GM18517 (cell line): Measurements from ENCODE around the gene NELFCD.
"Not testable (repeated sequence)": the region's sequence is repeated elsewhere in the genome, so short reads cannot be mapped to it uniquely, and the experiment has no call there.

ENCODE experiments used
- ATAC-seq: cut with Tn5 transposase; IDR thresholded peaks from one replicate; pipeline ENCODE4 v1.9.1; 2021; ENCODE audit warnings: mild to moderate bottlenecking, moderate library complexity; ENCODE audit not compliant: unreplicated experiment

Gene NELFCD

DNA sequence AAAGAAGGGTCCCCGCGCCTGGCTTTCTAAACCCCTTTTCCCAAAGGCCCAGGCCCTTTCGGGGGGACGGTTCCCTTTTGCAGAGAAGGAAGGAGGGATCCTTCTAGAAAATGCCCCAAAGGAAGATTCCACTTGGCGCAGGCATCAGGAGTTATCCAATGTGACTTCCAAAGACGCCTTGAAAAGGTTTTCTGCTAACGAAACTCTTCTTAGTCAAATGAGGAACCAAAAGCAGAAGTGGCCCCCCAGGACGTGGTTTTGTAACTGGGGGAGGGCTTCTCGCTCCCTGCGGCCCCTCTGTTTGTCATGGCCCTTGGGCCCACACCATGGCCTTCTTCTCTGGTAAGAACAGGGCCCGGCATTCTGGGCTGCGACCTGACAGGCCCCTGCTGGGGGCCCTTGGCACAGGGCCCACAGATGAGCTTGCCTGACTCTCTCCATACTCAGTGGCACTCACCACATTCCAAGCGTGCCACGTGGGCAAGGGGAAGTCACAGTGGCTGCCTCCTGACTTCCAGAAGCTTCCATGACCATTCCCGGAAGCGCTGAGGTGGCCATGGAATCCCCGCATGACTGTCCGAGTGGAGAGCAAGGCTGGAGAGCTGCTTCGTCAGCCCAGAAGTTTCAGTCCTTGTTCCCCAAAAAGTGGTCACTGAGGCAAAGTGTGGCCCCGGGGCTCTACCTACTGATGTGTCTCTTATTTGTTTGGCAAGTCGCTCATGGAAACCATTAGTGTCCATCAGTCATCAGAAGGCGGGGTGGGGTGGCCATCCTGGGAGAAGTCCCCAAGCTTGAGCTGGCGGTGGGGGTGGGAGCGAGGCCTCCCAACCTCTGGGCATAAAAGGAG is 26.8 kb downstream of the NELFCD start:
- no peak for ATAC-seq

DNA sequence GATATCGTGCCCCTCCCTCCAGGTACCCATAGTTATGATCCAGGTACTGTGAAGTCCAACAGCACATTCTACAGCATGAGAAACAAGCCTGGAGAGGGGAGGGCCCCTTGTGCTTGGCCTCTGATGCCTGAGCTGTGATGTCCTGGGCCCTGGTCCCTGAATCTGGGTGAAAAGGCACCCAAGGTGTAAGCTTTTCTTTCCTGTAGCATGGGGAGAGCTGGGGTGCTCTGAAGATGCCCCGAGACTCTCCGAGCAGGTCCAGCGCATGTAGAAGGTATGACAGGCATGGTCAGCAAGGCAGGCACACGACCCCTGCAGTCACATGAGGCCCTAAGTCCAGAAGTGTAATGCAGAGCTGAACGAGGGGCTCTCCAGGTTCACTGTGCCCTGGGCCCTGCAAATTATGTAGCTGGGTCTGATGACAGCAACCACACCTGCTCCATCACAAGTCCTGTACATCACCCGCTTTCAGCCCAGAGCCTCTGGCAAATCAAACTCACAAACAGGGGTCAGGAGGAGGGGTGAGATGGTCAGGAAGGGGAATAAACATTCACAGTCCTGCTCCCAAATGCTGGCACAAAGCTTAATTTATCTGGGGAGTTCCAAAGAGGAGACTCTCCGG is 27.8 kb downstream of the NELFCD start:
- no peak for ATAC-seq

DNA sequence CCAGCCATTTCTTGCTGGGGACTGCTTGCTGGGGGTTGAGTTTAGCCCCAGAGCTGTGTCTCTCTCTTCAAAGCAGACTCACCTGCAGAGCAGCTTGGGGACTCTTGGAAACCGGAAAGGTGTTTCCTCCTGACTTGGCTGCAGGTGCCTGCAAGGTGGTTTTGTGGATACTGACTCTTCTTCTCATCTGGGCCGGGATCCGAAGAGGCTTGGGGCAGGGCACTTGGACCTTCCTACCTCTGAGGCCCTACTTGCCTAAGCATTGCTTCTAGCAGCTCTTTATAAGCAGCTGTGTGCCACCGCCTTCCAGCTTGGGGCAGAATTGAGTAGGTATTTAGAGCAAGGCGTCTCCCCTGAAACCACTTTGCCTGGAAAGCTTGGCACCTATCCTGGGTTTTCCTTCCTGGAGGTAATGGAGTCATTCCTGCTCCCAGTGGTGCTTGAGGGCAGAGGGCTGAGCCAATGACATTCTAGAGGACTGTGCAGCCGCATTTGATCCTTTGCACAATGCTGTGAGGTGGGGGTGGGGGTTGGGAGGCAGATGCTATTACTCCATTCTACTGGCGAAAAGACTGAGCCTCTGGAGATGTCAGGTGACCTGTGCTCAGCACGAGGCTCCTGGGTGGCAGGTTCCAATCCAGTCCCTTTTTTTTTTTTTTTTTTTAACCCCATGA is 29.4 kb downstream of the NELFCD start:
- ATAC-seq, result no peak

- ATAC-seq, result no peak
Observed at GRCh38 chr20:59010995-59011873, 30.2 kb downstream of the NELFCD start.

GRCh38 chr20:59011874-59012157 is 30.8 kb downstream of the NELFCD start:
- ATAC-seq, result not testable (repeated sequence)

- no peak for ATAC-seq
Observed at GRCh38 chr20:59013031-59013951, 32.2 kb downstream of the NELFCD start.

DNA sequence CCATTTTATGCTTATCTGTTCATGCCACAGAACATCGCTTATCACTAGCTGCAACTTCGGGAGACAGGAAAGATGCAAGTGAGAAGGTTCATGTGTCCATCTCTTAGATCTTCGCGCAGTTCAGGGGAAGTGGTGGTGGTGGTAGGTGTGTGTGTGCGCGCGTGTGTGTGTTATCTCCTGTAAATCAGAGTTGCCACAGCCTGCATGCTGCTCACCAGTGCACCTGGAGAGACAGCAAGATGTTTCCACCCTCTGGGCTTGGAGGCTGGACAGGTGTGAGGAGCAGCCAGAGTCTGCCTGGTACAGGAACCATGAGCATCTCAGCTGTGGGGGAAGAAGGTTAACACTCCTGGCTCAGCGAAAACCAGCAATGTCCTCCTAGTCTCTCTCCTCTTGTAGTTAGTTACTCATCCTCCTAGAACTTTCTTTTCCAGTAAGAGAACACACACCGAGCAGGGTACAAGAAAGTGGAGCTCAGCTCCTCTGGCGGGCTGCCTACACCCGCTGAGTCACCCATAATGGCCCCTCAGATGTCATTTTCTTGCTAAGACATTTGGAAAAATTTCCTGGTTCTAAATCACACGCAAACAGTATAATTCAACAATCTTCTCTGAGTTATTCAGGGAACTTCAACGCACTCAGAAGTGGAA is 33.0 kb downstream of the NELFCD start:
- no peak for ATAC-seq

GRCh38 chr20:59014680-59015389 is 33.8 kb downstream of the NELFCD start:
- ATAC-seq, result no peak

- ATAC-seq, result no peak
Observed at GRCh38 chr20:59015411-59015810, 34.4 kb downstream of the NELFCD start.

GRCh38 chr20:59015812-59016711 is 35.0 kb downstream of the NELFCD start:
- ATAC-seq, result no peak

- ATAC-seq, result no peak
Observed at GRCh38 chr20:59016795-59017492, 35.9 kb downstream of the NELFCD start.

DNA sequence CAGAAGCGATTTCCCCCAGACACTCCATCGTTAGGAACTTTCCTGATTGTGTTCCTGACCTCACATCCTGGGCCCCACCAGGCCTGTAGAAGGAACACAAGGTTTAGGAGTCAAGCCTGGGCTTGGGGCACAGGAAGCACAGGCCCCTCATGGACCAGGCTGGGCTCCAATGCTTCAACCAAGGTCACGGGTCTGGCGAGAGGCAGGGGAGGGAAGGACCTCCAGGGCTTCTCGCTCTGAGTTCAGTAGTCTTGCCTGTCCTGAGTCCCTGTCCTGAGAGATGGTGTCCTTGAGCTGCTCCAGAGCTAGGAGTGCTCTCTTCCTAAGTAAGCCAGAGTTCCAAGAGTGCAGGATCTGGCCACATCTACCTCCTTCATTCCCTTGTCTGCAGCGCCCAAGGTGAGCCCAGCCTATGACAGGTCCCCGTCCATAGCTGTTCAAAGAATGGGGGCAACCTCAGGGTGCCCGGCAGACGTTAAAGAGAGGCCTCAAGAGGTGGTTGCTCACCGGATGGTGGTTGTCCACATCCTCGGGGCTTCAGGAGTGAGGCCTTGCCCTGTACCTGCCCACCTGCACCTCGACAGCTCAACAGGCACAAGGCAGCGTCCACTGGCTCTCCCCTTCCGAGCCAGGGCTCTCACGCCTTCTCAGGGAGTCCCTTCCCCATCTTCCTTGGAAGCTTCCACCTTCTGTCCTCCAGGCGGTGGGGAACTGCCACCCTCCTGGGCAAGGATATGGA is 36.6 kb downstream of the NELFCD start:
- no peak for ATAC-seq

GRCh38 chr20:59018817-59019216 is 37.8 kb downstream of the NELFCD start:
- ATAC-seq, result no peak

DNA sequence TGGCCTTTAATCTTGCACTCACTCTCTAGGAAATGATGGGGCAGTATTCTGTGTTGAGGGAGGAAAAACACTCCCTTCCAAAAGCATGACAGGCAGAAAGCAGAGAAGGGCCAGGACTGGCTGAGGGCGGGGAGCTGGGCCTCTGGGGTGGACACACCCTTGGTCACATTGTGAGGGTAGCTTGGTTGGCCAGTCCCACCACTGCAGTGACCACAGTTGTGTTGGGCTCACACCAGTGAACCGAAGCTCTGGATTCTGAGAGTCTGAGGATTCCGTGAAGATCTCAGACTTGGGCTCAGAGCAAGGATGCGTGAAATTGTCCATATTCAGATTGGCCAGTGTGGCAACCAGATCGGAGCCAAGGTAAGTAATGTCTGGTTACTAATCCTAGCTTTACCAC is 38.2 kb downstream of the NELFCD start, which contains the start of gene TUBB1:
TSS of gene TUBB1 (plus strand) at position 213 of the 400 bp plus-strand sequence. CDS start at position 307, 94 bp downstream.
- ATAC-seq, result no peak

DNA sequence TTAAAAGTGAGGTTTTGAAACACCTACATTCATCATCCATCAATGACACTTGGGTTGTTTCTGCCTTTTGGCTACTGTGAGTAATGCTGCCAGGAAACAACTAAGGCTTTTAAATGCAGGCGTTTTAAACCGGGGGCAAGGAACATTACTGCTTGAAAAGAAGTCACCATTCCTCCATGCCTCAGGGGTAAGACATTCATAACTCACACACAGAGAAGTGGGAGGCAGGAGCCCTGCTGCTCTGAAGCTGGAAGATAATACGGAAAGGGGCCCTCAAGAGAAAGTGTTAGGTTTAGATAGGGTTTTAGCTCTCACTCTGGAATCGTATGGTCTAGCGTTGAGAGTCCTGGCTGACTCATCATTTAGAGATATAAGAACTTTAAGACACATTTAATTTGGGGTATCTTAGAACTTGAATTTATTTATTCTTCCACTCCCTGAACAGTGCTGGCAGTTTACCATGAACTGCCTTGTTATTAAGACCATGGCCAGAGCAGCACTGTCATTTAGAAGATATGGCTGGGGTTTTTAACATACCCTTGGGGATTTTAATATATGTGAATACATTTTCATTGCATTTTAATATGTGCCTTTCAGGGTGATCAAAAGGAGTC is 40.0 kb downstream of the NELFCD start:
- ATAC-seq, result no peak

DNA sequence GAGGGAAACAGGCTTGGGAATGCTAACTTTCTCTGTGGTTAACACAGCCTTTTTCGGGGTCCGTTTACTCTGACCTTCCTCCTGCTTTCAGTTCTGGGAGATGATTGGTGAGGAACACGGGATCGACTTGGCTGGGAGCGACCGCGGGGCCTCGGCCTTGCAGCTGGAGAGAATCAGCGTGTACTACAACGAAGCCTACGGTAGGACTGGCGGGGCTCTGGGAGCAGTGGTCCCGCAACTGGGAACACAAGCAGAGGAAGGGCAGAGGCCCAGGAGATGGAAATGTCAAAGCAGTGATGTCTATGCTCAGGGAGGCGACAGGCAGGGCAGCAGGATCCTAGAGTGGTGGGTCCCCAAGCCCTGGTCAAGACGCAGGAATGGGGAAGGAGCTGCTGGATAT is 41.7 kb downstream of the NELFCD start:
- no peak for ATAC-seq
